GM19035 (cell line): ENCODE measurements around the gene MRPL34.

Experiments used
- ATAC-seq: cut with Tn5 transposase; IDR thresholded peaks from one replicate; pipeline ENCODE4 v1.9.1; 2021; ENCODE audit not compliant: unreplicated experiment

Gene MRPL34

GRCh38 chr19:17340302-17340870, 34.7 kb downstream of the MRPL34 start:
- ATAC-seq: no peak

- no peak for ATAC-seq
Measured at GRCh38 chr19:17340871-17341357, 35.2 kb downstream of the MRPL34 start.

- ATAC-seq: no peak
Measured at GRCh38 chr19:17341386-17341785, 35.7 kb downstream of the MRPL34 start.

GRCh38 chr19:17341845-17342244, 36.2 kb downstream of the MRPL34 start:
- no peak for ATAC-seq

GRCh38 chr19:17346109-17346671, 40.5 kb downstream of the MRPL34 start:
- no peak for ATAC-seq

- no peak for ATAC-seq
Measured at GRCh38 chr19:17347361-17347760, 41.7 kb downstream of the MRPL34 start.

- no peak for ATAC-seq
Measured at GRCh38 chr19:17347877-17348276, 42.2 kb downstream of the MRPL34 start.

GRCh38 chr19:17348700-17349099, 43.0 kb downstream of the MRPL34 start:
- no peak for ATAC-seq

- no peak for ATAC-seq
Measured at GRCh38 chr19:17351815-17352435, 46.3 kb downstream of the MRPL34 start.

GRCh38 chr19:17352608-17353280, 47.1 kb downstream of the MRPL34 start:
- no peak for ATAC-seq

GRCh38 chr19:17353386-17353785, 47.7 kb downstream of the MRPL34 start:
- no peak for ATAC-seq
